ENCODE measurements around the gene MALSU1. TPM values are rescaled to one million over a fixed set of nuclear protein-coding genes. Genes with fewer than 3 reads are reported as not detected.

The MALSU1 gene
- total RNA-seq, 1 experiment from 2014 or later, result 95.5 TPM

DNA sequence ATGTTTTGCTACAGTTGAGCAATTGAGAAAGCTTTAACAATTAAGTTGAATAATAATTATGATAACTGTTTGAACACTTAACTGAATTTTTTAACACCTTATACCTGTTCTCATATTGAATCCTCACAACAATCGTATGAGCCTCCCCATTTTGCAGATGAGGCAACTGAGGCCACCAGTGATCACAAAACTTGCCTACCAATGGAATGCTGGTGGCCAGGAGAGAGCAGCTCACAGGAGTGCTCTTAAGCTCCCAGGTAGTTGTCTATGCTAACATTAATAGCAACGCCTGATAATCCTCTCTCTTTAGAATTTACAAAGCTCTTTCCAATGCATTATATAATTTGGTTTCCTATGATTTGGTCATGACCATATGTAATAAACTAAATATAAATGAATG is 31.0 kb upstream of the MALSU1 start:
- H3K9me3 ChIP-seq, result no peaks in the 10 kb centered on the region
- Mint-ChIP-seq H3K36me3 (ENCODE audit: insufficient read depth, unreplicated experiment) (no peaks in the 10 kb centered on the region), H3K4me3 (ENCODE audit: unreplicated experiment) (no peak overlapping the region), H3K27ac (ENCODE audit: unreplicated experiment) (no peak overlapping the region), H3K27me3 (ENCODE audit: insufficient read depth, unreplicated experiment) (no peaks in the 10 kb centered on the region), H3K9me3 (ENCODE audit: unreplicated experiment) (no peaks in the 10 kb centered on the region), H3K4me1 (ENCODE audit: low read depth, unreplicated experiment) (peaks cover under 1% of the 10 kb centered on the region)
- ChIA-PET POLR2A (no interaction called here), CTCF (no interaction called here)
- intact Hi-C loops (cut with micrococcal nuclease; ENCODE audit: unreplicated experiment), result no loop called here
- no peak overlapping the region for H3K4me3 ChIP-seq (ENCODE audit: low read depth, low read length)
- TF ChIP-seq, protein P1, sequence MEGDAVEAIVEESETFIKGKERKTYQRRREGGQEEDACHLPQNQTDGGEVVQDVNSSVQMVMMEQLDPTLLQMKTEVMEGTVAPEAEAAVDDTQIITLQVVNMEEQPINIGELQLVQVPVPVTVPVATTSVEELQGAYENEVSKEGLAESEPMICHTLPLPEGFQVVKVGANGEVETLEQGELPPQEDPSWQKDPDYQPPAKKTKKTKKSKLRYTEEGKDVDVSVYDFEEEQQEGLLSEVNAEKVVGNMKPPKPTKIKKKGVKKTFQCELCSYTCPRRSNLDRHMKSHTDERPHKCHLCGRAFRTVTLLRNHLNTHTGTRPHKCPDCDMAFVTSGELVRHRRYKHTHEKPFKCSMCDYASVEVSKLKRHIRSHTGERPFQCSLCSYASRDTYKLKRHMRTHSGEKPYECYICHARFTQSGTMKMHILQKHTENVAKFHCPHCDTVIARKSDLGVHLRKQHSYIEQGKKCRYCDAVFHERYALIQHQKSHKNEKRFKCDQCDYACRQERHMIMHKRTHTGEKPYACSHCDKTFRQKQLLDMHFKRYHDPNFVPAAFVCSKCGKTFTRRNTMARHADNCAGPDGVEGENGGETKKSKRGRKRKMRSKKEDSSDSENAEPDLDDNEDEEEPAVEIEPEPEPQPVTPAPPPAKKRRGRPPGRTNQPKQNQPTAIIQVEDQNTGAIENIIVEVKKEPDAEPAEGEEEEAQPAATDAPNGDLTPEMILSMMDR (IDR thresholded peaks at IDR 0.05; ENCODE audit: insufficient read depth in 1 of 2, low read depth in 1 of 2, low read length in 1 of 2, severe bottlenecking in 1 of 2, unreplicated experiment in 1 of 2), result no peak
- DNase-seq, result no peak
- H3K27me3 ChIP-seq (replicated peaks; ENCODE audit: control insufficient read depth, insufficient read depth, low read length), result no peaks in the 10 kb centered on the region
- BruUV-seq (replicated peaks), result no TSS peak
- no peaks in the 10 kb centered on the region for H3K36me3 ChIP-seq (ENCODE audit: control insufficient read depth, insufficient read depth, low read length)
- H3K4me1 ChIP-seq, result no peaks in the 10 kb centered on the region

GRCh38 chr7:23268746-23269145 is 30.4 kb upstream of the MALSU1 start:
- BruUV-seq (replicated peaks), result no TSS peak
- POLR2A ChIA-PET, result no interaction called here
- H3K36me3 ChIP-seq (ENCODE audit: control insufficient read depth, insufficient read depth, low read length), result no peaks in the 10 kb centered on the region
- intact Hi-C loops (cut with micrococcal nuclease; ENCODE audit: unreplicated experiment), result no loop called here
- no peak for DNase-seq
- peaks cover 6% of the 10 kb centered on the region for H3K4me1 Mint-ChIP-seq (ENCODE audit: low read depth, unreplicated experiment)
- CTCF ChIA-PET, result no interaction called here
- TF ChIP-seq, protein P1 (IDR thresholded peaks at IDR 0.05; ENCODE audit: insufficient read depth in 1 of 2, low read depth in 1 of 2, low read length in 1 of 2, severe bottlenecking in 1 of 2, unreplicated experiment in 1 of 2), result no peak
- H3K9me3 Mint-ChIP-seq (ENCODE audit: unreplicated experiment), result no peaks in the 10 kb centered on the region
- H3K27ac Mint-ChIP-seq (ENCODE audit: unreplicated experiment), result no peak overlapping the region
- no peak overlapping the region for H3K4me3 ChIP-seq (ENCODE audit: low read depth, low read length)
- no peaks in the 10 kb centered on the region for H3K9me3 ChIP-seq
- H3K27me3 ChIP-seq (replicated peaks; ENCODE audit: control insufficient read depth, insufficient read depth, low read length), result no peaks in the 10 kb centered on the region
- no peaks in the 10 kb centered on the region for H3K36me3 Mint-ChIP-seq (ENCODE audit: insufficient read depth, unreplicated experiment)
- no peaks in the 10 kb centered on the region for H3K27me3 Mint-ChIP-seq (ENCODE audit: insufficient read depth, unreplicated experiment)
- H3K4me3 Mint-ChIP-seq (ENCODE audit: unreplicated experiment), result no peak overlapping the region
- H3K4me1 ChIP-seq, result peaks cover 5% of the 10 kb centered on the region

DNA sequence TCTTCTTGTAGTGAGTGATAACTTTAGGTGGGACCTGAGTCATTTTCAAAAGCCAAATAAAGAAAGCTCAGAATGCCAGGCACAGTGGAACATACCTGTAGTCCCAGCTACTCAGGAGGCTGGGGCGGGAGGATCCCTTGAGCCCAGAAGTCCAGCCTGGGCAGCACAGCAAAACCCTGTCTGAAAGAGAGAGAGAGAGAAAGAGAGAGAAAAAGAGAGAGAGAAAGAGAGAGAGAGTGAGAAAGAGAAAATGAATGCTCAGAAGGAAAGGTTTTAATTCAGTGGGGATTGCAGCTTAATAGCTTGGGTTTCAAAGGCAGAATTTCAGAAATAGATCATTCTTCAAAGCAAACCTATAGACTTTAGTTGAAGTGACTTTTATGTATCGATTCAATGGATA is 26.9 kb upstream of the MALSU1 start:
- Mint-ChIP-seq H3K36me3 (ENCODE audit: insufficient read depth, unreplicated experiment) (no peaks in the 10 kb centered on the region), H3K9me3 (ENCODE audit: unreplicated experiment) (no peaks in the 10 kb centered on the region), H3K4me1 (ENCODE audit: low read depth, unreplicated experiment) (peaks cover 9% of the 10 kb centered on the region), H3K27ac (ENCODE audit: unreplicated experiment) (no peak overlapping the region), H3K27me3 (ENCODE audit: insufficient read depth, unreplicated experiment) (no peaks in the 10 kb centered on the region), H3K4me3 (ENCODE audit: unreplicated experiment) (no peak overlapping the region)
- no peaks in the 10 kb centered on the region for H3K36me3 ChIP-seq (ENCODE audit: control insufficient read depth, insufficient read depth, low read length)
- H3K27me3 ChIP-seq (replicated peaks; ENCODE audit: control insufficient read depth, insufficient read depth, low read length), result no peaks in the 10 kb centered on the region
- peaks cover 5% of the 10 kb centered on the region for H3K4me1 ChIP-seq
- POLR2A ChIA-PET, result no interaction called here
- H3K4me3 ChIP-seq (ENCODE audit: low read depth, low read length), result no peak overlapping the region
- TF ChIP-seq, protein P1 (IDR thresholded peaks at IDR 0.05; ENCODE audit: insufficient read depth in 1 of 2, low read depth in 1 of 2, low read length in 1 of 2, severe bottlenecking in 1 of 2, unreplicated experiment in 1 of 2), result no peak
- CTCF ChIA-PET, result interaction anchor here (0.9 to 3.5 kb wide), 12 partner anchors 9 to 438 kb away, joined by 3 to 44 read pairs (median 10); partner anchors contain the start of genes MALSU1 and STK31
- intact Hi-C loops (cut with micrococcal nuclease; ENCODE audit: unreplicated experiment), result loop anchor here (10.0 kb wide), 1 partner anchor 443 kb away; the partner anchor contains the start of gene STK31
- DNase-seq, result no peak
- no TSS peak for BruUV-seq (replicated peaks)
- no peaks in the 10 kb centered on the region for H3K9me3 ChIP-seq

All from Caco-2 (cell line).